Brain pericyte (primary cell): ENCODE results near the gene SYNE2.
"Not testable (repeated sequence)": the region's sequence is repeated elsewhere in the genome, so short reads cannot be mapped to it uniquely, and the experiment has no call there.

ENCODE experiments used
- DNase-seq: peaks from one replicate; pipeline ENCODE4 v3.0.0-alpha.2; 2012; ENCODE audit warnings: low read depth, low spot score

SYNE2 gene

DNA sequence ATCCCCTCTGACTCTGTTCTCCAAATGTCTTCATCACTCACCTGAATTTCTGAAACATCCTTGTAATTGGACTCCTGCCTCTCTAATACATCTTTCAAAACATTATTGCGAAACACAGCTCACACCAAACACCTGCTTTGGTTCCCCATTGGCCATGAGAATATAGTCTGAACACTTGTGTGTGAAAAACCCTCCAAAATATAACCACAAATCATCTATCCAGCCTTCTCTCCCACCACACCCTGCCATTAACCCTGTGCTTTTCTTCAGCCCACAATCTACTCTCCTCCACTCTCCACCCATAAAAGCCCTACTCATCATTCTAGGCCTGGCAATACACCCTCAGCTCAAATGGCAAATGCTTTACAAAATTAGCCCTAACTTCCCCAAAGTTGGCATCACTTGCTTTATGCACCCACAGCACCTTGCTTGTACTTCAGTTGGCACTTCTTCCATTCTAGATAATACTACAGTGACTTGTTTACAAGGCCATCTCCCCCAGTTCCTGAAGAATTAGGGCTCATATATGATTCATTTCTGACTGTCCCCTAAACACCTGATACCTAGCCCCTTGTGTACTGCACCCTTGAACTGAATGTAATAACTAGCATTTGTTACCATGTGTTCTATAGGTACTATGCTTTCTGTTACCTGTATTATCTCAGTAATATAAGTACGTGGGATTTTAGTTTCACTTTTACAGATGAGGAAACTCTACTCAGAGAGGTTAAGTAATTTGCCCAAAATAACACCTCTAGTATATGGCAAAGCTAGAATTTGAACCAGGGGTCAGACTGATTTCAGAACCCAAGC is 17.3 kb downstream of the SYNE2 start:
- DNase-seq: not testable (repeated sequence)

DNA sequence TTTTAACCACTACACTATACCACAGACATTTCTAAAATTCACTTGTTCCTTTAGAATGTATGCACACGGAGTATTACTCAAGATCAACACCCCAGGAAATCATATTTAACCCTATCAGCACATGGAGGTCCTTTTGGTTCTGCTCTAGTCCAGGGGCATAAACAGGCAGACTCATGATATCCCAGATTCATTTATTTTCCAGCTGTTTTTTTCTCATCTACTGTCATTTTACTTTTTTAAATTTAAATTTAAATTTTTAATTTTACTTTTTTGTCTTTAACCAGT is 17.9 kb downstream of the SYNE2 start:
- not testable (repeated sequence) for DNase-seq

DNA sequence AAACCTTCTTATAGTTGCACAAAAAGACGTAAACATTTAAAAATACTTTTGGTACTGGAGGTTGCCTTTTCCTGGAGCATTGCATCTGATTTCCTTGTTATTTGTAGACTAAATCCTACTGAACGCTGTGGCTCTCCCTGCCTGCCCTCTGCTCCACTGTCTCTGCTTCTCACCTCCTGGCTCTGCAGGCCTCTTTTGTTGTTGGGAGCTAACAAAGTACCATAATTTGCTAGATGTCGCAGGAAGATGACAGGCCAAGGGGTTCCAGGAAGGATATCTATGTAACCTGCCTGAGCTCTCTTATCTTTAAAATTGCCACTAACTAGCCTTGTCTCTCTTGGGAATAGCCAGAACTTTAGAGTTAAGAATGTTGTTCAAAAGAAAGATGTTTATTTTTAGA is 21.4 kb downstream of the SYNE2 start:
- DNase-seq: no peak

DNA sequence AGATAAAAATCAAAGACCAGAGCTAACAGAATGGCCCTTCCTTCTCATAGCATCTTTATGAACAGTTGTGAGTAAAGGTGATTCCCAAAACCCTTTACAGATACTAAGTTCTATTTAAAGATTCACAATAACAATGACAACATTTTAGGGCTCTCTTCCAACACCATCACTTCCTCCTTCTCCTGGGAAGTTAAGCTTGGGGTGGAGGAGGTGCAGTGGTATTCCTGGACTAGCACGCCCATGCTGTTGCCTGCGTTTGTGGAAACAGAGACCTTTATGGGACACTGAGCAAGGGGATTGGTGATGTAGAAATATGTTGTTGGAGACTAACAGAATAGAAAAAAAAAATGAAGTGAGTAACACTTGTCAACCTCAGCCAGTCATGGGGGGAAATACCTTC is 22.5 kb downstream of the SYNE2 start:
- DNase-seq: no peak

DNA sequence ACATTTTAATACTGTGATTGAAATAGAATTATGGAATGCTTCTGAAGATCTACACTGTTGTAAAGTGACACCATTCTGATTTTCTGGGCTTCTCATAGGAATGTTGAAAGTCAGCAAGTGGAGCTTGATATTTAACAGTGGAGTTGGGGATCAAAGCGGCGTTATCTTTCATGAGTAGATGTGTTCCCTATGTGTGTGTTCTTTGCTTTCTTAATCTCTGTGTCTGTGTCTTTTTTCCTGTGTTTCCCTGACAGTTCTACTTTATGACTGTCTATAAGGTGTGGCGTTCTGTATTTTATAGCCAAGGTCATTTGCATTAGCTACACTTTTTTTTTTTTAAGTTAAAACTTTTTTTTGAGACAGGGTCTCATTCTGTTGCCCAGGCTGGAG is 24.7 kb downstream of the SYNE2 start:
- no peak for DNase-seq

DNA sequence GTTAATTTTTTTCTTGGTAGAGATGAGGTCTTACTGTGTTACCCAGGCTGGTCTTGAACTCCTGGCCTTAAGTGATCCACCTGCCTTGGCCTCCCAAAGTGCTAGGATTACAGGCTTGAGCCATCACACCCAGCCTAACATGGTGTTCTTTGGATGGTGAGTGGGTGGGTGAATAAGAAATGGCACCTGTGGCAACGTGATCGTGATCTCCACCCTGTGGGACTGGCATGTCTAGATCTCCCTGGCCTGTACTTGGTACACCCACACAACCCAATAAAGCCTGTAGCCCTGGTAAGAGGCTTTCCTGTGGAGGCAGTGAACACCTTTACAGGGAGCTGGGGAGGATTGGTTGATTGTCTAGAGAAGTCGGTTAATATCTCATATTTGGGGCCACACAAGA is 25.2 kb downstream of the SYNE2 start:
- no peak for DNase-seq

DNA sequence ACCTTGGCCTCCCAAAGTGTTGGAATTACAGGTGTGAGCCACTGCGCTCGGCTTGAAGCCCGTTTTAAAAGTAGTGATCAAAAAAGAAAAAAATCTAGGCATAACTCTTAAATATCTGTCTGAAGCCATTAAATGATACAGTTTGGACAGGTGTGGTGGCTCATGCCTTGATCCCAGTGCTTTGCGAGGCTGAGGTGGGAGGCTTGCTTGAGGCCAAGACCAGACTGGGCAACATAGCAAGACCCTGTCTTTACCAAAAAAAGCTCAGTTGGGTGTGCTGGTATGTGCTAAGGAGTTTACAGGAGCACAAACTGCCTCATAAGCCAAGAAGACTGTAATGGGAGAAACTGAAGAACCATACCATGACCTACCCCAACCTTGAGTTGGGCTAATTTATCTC is 26.0 kb downstream of the SYNE2 start:
- DNase-seq: no peak

DNA sequence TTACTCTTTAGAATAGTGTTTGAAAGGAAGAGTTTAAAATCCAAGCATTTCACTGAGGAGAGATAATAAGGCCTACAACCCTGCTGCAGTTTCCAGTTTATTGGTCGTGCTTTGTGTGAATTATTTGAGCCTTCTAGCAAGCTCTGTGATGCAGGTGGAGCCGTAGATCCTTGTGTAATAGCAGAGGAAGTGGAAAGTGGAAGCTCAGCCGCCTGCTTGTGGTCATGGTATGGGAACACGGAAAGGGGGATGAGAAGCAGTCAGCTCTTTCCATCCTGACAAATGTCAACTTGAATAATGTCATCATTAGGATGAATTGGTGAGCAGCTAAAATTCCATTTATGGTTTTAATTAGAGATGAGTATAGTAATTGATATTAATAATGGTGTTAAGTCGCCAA is 29.1 kb downstream of the SYNE2 start:
- no peak for DNase-seq

DNA sequence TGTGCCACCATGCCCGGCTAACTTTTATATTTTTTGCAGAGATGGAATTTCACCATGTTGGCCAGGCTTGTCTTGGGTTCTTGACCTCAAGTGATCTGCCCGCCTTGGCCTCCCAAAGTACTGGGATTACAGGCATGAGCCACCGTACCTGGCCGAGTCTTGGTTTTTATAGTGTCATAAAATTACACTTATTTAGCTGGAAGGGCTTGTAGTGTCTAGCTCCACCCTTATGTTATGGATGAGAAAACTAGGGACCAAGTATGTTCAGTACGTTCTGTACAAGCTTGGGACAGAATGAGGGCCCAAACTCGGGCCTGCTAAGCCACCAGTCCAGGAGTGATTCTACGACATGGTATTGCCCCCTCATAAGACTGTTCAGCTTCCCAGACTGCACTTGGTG is 35.1 kb downstream of the SYNE2 start:
- no peak for DNase-seq

DNA sequence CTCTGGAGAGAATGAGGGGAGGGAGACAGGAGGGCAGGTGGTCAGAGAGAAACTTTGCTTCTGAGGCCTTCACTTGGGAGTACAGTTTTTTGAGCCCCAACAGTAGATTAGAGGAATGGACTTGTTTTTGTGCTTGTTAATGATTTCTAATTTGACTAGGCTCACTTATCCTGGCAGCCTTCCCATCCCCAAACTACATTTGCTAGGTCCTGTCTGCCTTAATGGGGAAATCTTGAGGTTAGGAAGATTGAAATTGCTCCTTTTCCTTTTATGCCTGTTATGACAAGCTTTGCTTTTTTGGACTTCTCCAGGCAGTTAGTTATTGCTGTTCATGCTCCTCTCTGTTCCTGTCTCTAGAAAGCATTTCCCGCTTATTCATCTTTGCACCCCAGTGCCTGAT is 37.7 kb downstream of the SYNE2 start:
- no peak for DNase-seq

DNA sequence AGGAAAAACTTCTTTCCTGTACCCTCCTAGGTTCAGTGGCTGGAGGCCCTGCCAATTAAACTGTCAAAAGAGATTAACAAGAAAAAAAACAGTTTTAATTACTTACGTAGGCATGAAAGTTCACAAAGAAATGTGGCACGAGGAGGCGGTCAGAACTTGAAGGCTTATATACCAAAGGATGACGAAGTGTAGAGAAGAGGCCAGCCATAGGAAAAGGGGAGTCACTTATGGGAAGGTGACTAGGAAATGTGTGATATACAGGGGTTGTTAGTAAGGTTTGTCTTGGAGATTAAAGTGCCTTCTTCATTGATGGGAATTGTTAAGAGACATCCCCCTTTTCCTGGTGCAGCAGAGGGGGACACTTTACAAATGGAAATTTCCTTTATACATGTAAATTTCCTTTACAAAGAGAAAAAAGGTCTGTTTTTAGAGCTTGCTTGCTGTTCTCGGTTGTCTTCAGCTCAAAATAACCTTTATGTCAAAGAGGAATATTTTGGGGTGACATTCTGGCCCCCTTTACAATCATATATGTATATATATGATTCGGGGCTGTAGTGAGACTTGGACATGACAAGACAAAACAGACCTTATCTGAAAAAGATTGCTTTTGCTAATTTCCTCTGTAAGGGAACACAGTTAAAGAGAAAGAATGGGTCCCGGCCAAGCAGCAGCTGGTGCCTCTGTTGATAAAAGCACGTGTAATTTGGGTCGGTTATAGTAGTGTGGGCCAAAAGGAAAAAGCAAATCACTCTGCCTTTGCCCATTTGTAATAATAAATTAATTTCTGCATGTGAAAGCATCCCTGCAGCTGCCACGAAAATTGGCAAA is 38.6 kb downstream of the SYNE2 start:
- DNase-seq: no peak

DNA sequence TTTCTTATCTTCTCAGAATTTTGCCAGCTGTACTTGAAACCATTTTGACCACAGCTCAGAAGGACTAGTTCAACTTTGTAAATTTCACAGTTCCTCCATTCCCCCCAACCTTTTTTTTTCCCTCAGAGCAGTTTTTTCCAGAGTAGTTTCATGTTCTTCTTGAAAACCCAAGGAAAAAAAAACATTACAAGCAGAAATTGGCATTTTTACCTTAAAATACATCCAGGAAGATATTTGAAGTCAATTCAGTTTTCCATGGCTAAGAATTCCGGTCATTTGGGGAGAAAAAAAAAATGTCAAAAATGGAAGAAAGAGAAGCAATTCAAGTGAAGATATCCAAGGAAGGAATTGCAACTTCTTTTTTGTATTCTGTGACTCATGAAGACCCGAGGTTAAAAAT is 39.5 kb downstream of the SYNE2 start:
- DNase-seq: no peak

DNA sequence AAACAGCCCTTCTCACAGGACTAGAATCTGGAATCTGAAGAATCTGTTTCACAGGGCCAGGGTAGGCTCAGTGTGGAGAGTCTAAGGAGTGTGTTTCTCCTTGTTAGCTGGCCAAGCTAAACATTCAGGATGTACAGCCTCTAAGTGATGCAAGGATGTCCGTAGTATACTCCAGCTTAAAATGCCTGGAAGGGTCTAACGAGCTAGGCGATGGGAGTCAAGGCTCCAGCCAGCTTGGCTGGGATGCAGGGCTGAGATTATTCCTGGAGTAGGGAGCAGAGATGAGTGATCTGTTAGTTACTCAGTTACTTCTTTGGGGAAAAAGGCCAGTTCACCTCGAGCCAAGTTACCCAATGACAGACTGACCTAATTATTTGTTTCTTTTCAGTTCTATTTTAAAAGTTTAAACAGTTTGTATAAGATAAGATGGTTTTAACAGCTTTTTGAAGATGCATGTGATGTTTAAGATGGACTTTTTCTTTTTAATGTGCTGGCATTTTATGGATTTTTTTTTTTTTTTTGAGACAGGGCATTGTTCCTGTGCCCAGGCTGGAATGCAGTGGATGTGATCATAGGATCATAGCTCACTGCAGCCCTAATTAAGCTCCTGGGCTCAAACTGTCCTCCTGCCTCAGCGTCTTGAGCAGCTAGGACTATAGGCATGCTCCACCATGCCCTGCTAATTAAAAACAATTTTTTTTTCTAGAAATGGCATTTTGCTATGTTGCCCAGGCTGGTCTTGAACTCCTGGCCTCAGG is 41.1 kb downstream of the SYNE2 start:
- peak; percentile 32 for DNase-seq

DNA sequence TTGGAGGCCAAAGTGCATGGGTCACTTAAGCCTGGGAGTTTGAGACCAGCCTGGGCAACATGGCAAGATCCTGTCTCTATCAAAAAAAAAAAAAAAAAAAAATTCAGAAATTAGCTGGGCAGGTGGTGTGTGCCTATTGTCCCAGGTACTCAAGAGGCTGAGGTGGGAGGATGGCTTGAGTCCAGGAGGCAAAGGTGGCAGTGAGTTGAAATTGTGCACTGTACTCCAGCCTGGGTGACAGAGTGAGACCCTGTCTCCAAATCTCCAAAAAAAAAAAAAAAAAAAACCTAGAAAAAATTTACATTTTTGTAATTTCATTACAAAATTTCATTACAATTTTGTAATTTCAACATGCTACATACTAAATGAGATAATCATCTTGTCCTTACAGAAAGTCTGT is 42.7 kb downstream of the SYNE2 start:
- no peak for DNase-seq

DNA sequence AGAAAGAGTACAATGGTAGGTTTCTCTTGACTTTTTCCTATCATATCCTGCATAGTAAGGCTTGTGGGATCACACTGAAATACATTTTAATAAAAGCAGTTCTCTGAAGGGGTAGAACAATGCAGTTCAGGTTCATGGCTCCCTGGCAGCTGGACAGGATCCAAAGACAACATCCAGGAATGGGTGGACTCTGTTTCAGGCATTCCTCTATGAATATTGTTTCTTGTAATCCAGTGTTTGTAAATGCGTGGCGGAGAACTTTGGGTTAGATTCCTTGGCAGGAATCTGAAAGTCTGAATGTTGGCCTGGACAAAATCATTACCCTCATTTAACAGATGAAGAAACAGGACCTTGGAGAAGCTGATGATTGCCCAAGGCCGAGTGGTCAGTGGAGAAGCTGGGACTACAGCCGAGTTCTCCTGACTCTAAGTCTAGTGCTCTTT is 43.5 kb downstream of the SYNE2 start:
- DNase-seq: peak; percentile 54

DNA sequence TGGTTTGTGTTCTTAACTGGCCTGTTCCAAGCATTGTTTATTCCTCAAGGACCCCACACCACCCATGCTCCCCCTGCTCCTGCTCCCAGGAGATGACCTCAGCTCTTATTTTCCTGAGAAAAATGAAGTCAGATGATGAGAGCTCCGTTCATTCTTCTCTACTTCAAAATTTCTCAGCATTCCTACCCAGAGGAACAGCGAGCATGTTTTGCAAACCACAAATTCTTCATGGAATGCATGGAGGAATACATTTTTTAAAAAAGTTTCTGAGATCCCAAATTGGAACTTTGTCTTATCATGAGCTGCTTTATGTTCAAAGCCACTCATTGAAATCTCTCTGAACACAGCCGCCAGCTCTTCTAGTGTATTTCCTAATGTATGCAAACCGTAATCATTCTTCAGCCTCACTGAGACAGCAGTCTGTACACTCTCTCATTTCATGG is 44.9 kb downstream of the SYNE2 start:
- DNase-seq: no peak

DNA sequence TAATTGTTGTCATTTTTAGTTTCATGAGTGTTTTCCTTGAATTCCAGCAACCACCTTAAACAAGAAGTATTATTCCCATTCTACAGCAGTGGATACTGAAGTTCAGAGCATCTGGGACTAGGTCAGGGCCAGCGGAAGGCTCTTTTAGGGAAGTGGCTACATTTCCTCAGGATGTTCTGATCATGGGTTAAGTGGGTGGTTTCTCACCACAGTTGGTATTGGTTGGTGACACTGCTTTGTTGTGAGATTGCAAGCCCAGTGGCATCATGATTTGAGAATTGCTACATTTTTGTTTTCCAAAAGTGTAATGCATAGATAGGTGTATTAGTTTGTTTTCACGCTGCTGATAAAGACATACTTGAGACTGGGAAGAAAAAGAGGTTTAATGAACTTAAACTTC is 47.1 kb downstream of the SYNE2 start:
- DNase-seq: no peak

DNA sequence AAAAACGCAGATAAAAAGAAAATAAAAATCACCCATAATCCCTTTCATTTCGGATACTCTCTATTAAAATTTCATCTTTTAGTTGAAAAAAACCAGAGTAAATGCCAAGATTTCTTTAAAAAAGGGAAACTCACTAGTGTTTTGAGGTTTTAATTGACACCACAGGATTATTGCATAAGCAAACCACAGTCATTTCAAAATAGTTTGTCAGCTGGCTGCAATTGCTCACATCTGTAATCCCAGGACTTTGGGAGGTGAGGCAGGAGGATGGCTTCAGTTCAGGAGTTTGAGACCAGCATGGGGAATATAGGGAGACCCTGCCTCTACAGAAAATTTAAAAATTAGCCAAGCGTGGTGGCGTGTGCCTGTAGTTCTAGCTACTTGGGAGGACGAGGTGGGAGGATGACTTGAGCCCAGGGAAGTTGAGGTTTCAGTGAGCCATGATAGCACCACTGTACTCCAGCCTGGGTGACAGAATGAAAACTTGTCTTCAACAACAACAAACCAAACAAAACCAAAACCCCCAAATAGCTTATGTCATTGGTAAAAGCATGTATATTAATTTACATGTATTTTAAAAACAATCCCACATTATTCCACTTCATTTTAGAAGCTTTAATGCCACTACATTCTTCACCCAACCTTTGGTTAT is 48.8 kb downstream of the SYNE2 start:
- DNase-seq: no peak

DNA sequence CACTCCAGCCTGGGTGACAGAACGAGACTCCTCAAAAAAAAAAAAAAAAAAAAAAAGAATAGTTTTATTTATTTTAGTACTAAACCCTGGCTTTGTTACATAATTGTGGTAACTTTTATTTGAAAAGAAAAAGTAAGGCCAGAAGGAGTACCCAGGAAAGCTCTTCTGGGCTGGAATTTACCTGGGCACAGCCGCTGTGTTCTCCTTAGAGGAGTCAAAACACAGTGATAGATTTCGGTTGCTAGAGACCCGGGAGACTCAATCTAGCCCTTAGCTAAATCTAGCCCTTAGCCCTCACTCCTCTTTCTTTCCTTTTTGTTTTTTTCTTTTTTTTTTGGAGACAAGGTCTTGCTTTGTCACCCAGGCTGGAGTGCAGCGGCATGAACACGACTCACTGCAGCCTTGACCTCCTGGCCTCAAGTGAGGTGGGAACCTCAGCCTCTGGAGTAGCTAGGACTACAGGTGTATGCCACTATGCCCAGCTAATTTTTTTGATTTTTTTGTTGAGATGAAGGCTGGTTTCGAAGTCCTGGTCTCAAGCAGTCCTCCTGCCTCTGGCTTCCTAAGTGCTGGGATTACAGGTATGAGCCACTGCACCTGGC is 49.7 kb downstream of the SYNE2 start:
- DNase-seq: no peak

DNA sequence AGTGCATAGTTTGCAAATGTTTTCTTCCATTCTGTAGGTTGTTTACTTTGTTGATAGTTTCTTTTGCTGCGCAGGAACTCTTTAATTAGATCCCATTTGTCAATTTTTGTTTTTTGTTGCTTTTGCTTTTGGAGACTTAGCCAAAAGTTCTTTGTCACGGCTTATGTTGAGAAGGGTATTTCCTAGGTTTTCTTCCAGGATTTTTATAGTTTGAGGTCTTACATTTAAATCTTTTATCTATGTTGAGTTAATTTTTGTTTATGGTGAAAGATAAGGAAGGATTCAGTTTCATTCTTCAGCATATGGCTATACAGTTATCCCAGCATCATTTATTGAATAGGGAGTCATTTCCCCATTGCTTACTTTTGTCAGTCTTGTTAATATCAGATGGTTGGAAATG is 51.9 kb downstream of the SYNE2 start:
- DNase-seq: no peak

DNA sequence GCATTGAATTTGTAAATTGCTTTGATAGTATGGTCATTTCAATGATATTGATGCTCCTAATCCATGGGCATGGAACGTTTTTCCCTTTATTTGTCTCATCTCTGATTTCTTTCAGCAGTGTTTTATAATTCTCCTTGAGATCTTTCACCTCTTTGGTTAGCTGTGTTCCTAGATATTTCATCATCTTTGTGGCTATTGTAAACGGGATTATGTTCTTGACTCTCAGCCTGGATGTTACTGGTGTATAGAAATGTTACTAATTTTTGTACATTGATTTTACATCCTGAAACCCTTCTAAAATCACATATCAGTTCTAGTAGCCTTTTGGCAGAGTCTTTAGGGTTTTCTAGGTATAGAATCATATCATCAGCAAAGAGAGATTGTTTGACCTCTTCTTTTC is 52.6 kb downstream of the SYNE2 start:
- no peak for DNase-seq
